HEK293 (cell line): ENCODE data around the gene TRPM2.

Source experiments
- GLI2 ChIP-seq: fragments of 450-650 bp; formaldehyde crosslinking; IDR thresholded peaks from 2 replicates; pipeline ENCODE4; 2017; ENCODE audit warnings: missing biosample characterization, missing genetic modification characterization, low read depth, borderline replicate concordance
- RBAK ChIP-seq: fragments of 450-650 bp; formaldehyde crosslinking; IDR thresholded peaks from 2 replicates; pipeline ENCODE4 v1.5.1; 2016; ENCODE audit warnings: missing biosample characterization, missing genetic modification characterization
- SP7 ChIP-seq: fragments of 450-650 bp; formaldehyde crosslinking; IDR thresholded peaks from 2 replicates; pipeline ENCODE4 v1.5.1; 2016; ENCODE audit warnings: missing biosample characterization, missing genetic modification characterization
- TCF7L2 ChIP-seq: IDR thresholded peaks from 2 replicates; pipeline ENCODE4 v1.6.1; 2011; ENCODE audit warnings: low read depth, mild to moderate bottlenecking, inconsistent platforms, low read length, moderate library complexity, borderline replicate concordance
- YY1 ChIP-seq: fragments of 450-650 bp; formaldehyde crosslinking; IDR thresholded peaks from 2 replicates; pipeline ENCODE4 v1.5.1; 2018; ENCODE audit warnings: missing biosample characterization, missing genetic modification characterization
- ZBTB1 ChIP-seq: fragments of 450-650 bp; formaldehyde crosslinking; IDR thresholded peaks from 2 replicates; pipeline ENCODE4 v1.5.1; 2016; ENCODE audit warnings: missing biosample characterization, missing genetic modification characterization
- ZBTB11 ChIP-seq: fragments of 450-650 bp; formaldehyde crosslinking; conservative IDR thresholded peaks from 2 replicates; pipeline ENCODE4 v1.5.1; 2016; ENCODE audit warnings: low read depth, missing biosample characterization, missing genetic modification characterization
- ZNF155 ChIP-seq: fragments of 450-650 bp; formaldehyde crosslinking; IDR thresholded peaks from 2 replicates; pipeline ENCODE4 v1.5.1; 2016; ENCODE audit warnings: missing biosample characterization, missing genetic modification characterization
- ZNF555 ChIP-seq: fragments of 450-650 bp; formaldehyde crosslinking; conservative IDR thresholded peaks from 2 replicates; pipeline ENCODE4 v1.5.1; 2017; ENCODE audit warnings: missing biosample characterization, mild to moderate bottlenecking, missing genetic modification characterization, inconsistent platforms
- ZNF558 ChIP-seq: fragments of 450-650 bp; formaldehyde crosslinking; IDR thresholded peaks from 2 replicates; pipeline ENCODE4 v1.5.1; 2016; ENCODE audit warnings: missing biosample characterization, missing genetic modification characterization
- TF ChIP-seq, protein P1 (sequence below): fragments of 450-650 bp; formaldehyde crosslinking; IDR thresholded peaks from 2 replicates; pipeline ENCODE4 v1.5.1; 2016; ENCODE audit warnings: missing biosample characterization, missing genetic modification characterization
- TF ChIP-seq, protein P2 (sequence below): fragments of 450-650 bp; formaldehyde crosslinking; IDR thresholded peaks from 2 replicates; pipeline ENCODE4 v1.5.1; 2016; ENCODE audit warnings: missing biosample characterization, missing genetic modification characterization

DNA sequence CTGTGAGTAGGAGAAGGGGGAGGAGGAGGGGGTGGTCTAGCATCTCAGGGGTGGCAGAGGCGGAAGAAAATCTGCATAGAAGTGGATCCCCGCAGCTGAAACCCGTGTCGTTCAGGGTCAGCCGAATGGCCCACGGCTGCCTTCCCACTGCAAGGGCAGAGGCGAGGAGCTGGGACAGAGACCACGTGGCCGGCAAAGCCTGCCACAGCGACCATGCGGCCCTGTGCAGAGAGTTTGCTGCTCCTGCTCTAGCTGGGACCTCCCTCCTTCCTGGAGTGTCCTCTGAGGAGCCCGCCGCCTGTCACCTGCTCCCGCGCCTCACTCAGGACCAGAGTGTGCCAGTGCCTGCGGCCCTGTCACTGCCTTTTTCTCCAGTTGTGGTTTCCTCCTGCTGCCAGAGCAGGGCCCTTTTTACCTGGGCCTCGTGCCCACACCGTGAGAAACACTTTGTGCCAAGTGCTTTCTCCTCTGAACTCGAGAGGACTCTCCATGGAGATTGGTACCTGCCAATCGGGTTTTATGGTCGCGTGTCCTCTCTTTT, 5.4 kb upstream of the TRPM2 start:
- TF ChIP-seq ZBTB11 (tag by site-specific recombination) (no peak), ZBTB1 (tag by site-specific recombination) (no peak), ZNF555 (tag by site-specific recombination) (no peak), ZNF155 (tag by site-specific recombination) (no peak), SP7 (tag by site-specific recombination) (no peak), RBAK (tag by site-specific recombination) (no peak), YY1 (tag by site-specific recombination) (no peak), GLI2 (no peak), TCF7L2 (no peak), ZNF558 (tag by site-specific recombination) (no peak)
- TF ChIP-seq, protein P1, sequence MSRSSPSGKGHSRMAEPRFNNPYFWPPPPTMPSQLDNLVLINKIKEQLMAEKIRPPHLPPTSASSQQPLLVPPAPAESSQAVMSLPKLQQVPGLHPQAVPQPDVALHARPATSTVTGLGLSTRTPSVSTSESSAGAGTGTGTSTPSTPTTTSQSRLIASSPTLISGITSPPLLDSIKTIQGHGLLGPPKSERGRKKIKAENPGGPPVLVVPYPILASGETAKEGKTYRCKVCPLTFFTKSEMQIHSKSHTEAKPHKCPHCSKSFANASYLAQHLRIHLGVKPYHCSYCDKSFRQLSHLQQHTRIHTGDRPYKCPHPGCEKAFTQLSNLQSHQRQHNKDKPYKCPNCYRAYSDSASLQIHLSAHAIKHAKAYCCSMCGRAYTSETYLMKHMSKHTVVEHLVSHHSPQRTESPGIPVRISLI (tag by site-specific recombination) = no peak
- TF ChIP-seq, protein P2, sequence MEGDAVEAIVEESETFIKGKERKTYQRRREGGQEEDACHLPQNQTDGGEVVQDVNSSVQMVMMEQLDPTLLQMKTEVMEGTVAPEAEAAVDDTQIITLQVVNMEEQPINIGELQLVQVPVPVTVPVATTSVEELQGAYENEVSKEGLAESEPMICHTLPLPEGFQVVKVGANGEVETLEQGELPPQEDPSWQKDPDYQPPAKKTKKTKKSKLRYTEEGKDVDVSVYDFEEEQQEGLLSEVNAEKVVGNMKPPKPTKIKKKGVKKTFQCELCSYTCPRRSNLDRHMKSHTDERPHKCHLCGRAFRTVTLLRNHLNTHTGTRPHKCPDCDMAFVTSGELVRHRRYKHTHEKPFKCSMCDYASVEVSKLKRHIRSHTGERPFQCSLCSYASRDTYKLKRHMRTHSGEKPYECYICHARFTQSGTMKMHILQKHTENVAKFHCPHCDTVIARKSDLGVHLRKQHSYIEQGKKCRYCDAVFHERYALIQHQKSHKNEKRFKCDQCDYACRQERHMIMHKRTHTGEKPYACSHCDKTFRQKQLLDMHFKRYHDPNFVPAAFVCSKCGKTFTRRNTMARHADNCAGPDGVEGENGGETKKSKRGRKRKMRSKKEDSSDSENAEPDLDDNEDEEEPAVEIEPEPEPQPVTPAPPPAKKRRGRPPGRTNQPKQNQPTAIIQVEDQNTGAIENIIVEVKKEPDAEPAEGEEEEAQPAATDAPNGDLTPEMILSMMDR (tag by site-specific recombination) = no peak
